Measurements from ENCODE around the gene SPATS1.
A peak's percentile ranks its signal among the peaks of the same experiment; 100 is the strongest.

Gene SPATS1

DNA sequence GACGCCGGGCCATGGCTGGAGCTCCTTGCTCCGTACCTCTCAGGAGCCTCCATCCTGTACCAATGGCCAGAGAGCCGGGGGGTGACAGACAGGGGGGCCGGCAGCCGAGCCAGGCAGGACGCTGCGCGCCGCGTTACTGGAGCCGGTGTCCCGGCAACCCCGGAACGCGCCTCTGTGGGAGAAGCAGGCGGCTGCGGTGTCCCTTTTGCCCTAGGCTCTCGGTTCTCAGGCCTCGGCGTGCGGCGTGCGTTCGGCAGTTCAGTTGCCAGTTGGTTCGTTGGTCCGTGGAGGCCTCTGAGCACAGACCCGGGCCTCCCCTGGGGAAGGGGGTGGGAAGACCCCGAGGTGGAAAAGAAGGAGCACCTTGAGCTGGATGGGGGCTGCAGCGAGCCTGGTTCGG lies at the start of gene SPATS1:
SPATS1 (plus strand) TSS at position 162 of the 400 bp plus-strand sequence. CDS start 446 bp downstream, outside the sequence.
- DNase-seq (ENCODE audit: low read depth in 2 of 2) = no peak

GRCh38 chr6:44292661-44293365 lies 49.6 kb upstream of the SPATS1 start:
- DNase-seq (ENCODE audit: low read depth in 2 of 2) = no peak

DNA sequence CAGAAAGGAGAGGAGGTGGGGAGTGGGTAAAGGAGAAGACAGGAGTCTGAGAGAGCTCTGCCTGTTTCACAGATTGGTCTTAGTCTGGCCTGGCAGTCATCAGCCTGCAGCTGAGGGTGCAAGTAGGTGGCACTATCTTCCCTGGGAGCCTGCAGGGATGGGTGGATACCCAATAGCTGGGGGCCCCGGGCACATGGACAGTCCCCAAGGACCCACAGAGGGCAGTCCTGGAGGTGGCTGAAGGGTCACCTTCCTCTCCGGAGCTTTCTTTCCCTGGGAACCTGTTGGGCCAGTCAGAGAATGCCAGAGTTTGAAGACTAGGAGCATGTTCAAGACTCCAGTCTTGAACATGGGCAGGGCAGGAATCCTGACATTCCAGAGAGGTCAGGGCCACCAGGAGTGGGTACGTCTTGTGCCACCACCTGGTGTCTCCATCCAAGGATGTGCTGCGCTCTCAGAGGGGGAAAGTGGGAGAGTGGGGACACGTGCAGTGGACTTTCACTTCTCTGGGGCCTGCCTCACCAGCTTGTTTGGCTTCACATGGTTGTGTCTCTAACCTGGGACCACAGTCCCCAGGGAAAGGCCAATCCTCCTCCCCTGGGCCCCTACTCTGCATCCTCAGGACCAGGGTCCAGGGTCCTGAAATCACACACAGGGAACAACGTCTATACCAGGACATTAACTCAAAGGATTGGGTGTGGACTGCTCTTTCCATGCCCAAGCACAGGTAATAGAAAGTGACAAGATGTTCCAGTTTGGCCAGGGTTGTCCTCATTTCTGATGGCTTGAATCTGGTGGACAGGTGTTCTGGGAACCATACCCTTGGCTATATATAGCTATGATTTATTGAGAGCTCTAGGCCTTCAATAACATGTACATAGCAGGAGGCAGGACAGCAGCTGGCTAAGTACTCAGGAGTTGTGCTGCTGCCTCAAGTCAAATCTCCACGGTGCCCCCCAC lies 47.3 kb upstream of the SPATS1 start:
- no peak for DNase-seq (ENCODE audit: low read depth in 2 of 2)

DNA sequence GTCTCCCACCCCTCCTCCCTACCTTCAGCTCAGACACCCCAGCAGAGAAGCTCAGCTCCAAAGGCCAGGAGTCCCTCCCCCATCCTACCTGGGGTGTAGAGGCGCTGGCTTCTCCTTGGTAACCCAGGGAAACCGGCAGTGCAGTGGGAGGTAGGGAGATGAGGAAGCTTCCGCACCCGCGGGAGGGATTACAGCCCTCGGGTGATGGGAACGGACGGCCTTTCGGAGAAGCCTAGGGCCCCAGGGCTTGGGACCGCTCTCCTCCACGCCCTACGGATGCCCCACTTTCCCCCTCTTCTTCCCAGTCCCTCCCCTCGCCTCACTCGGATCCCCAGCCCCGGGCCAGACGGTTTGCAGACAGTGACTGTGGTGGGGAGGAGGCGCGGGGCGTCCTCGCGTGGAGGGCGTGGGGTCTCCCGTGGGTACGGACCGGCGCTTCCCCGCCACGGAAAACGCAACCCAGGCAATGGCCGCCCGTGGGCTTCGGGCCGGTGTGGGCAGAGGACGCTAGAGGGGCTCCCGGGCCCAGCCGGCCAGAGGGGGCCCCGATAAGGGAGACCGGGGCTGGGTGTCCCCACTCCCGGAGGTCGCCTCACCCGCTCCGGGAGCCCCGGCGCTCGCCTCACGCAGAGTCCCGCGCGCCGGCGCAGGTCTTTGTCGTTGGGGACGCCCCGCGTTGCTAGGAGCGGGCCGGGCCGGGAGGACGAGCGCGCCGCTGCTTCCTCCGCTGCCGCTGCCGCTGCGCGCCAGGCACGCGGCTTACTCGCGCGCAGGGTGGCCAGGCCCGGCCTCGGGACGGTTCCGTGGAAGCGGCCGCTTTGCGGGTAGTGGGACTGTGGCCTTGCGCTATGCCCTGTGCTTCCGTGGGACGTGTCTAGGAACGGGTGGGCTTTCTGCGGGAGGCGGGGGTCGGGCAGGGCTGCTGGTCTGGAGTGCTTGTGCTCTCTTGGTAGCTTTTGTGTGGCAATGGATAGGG lies 45.1 kb upstream of the SPATS1 start:
- DNase-seq (ENCODE audit: low read depth in 2 of 2) = peak in 1 of 2 donors; percentile 31

DNA sequence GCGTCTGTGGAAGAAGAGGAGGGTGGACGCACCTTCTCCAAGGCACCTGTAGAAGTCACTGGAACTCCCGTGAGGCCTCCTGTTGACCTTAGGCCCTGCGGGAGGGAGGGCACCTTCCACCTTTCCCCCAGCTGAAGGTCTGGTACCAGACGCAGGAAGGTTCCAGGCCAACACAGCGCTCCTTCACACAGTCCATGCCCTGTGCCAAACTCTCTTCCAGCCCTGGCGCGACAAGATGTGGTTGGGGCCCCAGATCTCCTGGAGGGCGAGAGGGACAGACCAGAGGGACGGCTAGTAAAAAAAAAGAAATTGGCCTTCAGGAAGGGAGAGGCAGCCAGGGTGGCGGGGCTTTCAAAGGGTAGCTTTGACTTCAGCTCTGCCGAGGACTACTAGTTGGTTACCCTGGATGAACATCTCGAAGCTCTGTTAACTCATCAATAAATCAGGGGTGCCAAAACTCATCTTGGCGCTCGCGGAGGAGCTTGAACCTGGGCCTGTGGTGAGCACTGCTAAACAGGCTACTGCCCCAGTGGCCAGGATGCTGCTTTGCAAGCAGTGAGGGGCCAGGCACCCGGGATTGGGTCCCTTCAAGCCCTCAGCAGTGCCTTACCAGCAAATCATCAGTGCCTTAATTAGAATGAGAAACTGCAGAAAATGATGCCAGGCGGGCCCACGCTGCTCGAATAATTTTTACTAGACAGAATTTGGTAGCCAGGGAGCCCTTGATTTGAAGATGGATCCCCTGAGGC lies 44.2 kb upstream of the SPATS1 start:
- no peak for DNase-seq (ENCODE audit: low read depth in 2 of 2)

DNA sequence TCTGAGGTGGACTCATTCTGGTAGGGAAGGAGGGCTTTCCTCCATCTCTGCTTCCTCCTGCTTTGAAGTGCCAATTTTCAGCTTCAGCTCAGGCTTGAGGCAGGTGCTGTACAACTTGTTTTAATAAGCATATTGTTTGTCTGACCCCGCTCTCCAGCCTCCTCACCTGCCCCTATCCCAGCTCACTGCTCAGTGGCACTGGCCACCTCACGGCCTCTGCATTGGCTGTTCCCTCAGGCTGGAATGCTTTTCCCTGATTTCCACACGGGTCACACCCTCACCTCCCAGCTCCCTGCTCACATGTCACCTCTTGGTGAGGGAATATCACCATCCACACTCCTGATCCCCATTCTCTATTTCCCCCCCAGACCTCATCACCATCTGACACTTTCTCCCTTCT lies 43.6 kb upstream of the SPATS1 start:
- DNase-seq (ENCODE audit: low read depth in 2 of 2) = no peak

DNA sequence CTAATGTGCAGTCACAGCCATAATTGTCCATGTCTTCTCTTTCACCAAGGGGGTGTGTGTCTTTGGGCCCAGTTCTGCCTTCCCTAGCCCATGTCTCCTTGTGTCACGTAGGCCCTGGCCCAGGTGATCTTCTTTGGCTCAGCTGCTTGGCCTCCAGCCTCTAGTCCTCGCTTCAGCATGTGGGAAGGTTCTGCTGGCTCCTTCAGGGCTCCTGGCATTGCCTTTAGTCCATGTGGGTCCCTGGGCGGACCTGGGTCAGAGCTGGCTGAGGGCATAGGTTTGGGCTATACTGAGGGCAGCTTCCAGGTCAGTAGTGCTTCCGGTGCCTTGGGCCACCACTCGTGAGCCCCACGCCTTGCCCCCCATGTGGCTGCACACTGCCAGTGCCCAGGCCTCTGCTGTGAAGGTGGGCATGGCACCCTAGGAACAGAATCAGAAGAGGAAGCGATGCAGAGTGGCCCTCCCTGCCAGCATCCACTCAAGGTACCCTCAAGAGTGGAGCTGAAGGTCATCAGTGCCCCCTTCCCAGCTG lies 42.1 kb upstream of the SPATS1 start:
- DNase-seq (ENCODE audit: low read depth in 2 of 2) = no peak

- DNase-seq (ENCODE audit: low read depth in 2 of 2) = no peak
These were observed 41.3 kb upstream of the SPATS1 start for GRCh38 chr6:44301106-44301505.

DNA sequence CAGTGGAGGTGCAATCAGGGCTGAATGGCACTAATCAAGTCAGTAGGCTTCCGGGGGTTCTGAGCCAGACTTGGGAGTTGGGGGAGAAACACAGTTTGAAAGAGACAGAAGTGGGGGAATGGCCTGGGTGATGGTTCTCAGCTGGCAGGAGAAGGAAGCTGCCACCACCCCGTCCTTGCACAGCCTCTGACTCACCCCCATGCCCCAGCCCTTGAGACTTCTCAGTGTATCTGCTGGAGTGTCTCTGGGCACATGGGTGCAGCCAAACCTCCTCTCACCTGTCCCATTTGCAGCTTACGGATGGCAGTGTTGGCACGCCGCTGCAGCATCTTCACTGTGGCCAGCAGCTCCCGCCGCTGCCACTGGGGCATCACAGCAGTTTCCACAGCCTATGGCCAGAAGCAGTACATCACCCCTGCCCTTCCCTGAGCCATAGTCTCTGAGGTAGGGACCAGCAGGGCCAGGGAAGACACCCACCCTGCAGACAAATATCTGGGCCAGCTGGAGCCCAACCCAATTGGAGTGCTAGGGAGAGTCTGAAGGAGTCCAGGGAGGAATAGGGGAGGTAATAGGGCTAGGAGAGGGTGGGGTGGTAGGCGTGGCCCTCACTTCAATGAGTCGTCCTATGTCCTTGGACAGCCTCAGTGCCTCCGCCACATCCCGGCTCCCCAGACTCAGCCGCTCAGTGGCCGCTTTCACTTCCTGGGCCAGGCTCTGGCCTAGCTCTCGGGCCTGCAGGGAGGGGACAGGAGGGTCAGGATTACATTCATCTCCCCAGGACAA lies 40.5 kb upstream of the SPATS1 start:
- no peak for DNase-seq (ENCODE audit: low read depth in 2 of 2)

DNA sequence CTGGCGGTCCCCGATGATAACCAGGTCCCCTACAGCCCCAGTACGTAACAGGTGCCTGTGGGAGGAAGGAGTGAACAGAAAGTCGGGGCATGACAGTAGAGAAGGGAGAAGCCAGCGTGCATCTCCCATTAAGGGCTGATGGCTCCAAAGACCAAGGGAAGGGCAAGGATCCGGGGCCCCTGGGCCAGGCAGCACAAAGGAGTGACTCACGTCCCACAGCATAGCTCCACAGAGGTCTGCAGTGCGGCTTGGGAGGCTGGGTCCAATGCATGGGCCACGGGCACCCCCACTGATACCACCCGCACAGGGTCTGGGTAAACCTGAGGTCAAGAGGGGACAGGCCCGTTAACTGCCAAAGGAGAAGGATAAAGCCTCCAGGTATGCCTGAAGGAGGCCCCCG lies 39.6 kb upstream of the SPATS1 start:
- no peak for DNase-seq (ENCODE audit: low read depth in 2 of 2)

DNA sequence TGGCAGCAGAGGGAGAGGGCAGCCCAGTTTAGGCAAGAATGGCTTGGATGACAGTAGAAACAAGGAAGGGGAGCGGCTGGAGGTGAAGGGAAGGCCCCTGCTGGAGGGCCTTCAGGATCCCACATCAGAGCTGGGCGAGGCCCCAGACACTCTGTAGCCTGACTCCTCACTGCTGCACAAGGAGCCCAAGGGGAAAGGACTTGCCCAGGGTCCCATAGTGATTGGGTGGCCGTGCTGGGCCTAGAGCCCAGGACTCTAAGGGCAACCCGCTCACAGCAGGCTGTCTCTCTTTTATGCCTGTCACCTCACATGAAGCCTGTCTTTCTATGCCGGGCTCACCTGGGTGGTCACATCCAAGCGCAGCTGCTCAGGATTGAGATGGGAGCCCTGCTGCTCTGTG lies 38.6 kb upstream of the SPATS1 start:
- DNase-seq (ENCODE audit: low read depth in 2 of 2) = no peak

DNA sequence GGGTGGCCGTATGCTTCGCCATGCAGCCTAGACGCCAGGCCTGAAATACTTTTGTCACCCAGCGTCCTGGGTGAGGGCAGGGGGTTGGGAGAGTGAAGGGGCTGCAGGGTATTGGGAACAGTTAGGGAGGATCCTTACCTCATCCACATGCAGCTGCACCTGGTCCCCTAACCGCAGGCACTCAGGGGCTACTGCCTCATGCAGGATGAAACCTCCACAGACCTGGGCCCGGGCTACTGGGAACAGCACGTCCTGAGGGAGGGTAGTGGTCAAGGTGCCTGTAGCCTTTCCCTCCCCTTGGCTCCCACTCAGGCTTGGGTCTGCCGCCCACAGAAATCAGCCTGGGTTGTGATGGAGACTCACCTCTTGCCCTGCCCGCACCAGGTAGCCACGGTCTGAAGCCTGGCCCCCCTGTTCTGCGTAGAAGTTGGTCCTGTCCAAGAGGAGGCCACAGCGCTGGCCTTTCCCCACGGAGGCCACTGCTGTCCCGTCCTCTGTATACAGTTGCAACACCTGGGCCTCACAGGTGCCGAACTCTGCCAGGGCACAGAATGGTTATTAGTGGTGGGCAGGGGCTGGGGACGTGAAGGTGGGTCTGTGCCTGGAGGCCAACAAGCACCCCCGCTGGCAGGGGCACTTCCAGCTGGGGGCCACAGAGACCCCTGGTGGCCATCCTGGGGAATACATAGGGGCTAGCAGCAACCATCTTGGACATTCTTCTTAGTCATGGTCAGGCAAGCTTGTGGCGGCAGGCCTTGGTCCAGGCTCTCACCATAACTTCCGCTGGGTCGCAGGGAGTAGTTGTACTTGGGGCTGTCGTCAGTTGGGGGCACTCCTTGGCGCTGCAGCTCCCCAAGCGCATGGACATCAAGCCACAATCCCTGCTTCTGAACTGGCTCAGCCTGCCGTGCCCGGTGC lies 37.9 kb upstream of the SPATS1 start:
- DNase-seq (ENCODE audit: low read depth in 2 of 2) = peak in 1 of 2 donors; percentile 27

DNA sequence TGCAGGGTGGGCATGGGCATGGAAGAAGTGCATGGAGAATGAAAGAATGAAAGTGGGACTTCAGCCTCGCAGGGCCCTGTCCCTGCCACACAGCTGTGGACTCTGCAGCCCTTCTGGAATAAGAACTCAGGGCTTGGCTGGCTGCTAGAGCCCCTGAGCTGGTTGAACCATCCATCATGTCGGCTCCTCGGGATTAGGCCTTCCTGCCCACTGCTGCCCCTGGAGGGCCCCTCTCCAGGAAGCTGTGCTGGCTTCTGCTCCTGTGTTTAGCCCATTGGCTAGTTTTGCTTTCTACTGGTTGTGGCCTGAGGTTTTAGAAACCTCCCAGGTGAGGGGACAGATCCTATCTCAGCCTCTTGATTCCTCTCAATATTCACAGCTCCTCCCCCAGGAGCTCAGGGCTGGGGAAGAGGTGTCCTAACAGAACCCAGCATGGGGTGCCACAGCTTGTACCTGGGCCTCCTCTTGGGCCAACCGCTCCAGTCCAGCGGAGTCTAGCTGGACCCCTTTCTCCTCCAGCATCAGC lies 37.2 kb upstream of the SPATS1 start:
- no peak for DNase-seq (ENCODE audit: low read depth in 2 of 2)

DNA sequence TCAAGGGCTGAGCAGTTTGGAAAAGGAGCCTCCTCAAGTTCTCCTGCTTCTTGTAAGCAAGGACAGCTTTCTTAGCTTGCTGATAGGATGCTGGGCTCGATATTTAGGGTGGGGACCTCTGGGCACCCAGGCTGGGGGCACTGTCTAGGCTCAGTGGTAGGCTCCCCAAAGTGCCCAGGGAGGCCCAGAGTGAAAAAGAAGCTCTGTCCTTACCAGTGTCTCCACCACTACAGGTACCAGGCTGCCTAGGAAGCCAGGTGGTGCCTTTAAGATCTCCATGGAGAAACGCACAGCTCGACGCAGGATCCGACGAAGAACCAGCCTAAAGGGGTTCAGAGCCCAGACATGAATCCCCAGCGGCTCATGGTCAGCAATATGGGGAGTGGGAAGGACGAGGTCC lies 35.7 kb upstream of the SPATS1 start:
- DNase-seq (ENCODE audit: low read depth in 2 of 2) = no peak

- no peak for DNase-seq (ENCODE audit: low read depth in 2 of 2)
These were observed 35.2 kb upstream of the SPATS1 start for GRCh38 chr6:44307217-44307616.

DNA sequence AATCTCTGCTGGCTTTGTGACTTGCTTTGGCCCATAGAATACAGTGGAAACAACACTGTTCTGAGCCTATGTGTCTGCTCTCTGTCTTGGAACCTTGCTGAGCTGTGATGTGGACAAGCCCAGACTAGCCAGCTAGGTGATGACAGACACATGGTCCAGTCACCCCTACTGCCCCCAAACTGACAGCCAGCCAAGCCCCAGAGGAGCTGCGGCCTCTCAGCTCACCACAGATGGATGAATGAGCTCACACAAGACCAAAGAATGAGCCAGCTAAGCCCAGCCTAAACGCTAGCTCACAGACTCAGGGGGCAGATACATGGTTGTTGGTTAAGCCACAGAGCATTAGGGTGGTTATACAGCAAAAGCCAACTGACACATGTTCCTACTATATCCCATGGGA lies 33.4 kb upstream of the SPATS1 start:
- DNase-seq (ENCODE audit: low read depth in 2 of 2) = no peak

DNA sequence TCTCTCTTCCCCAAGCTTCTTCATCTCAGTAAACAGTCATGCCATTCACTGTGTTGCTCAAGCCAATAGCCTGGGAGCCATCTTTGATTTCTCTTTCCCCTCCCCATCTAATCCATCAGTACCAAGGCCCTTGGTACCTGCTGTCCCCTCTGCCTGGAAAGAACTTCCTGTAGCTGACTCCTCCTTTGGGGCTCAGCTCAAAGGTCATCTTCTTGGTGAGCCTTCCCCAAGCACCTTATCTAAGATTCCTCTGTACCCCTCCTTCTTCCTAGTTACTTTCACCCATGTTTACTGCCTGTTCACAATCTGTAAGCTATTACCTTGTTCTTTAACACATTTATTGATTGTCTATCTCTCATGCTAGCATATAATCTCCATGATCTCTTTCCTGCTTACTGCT lies 32.8 kb upstream of the SPATS1 start:
- DNase-seq (ENCODE audit: low read depth in 2 of 2) = no peak

DNA sequence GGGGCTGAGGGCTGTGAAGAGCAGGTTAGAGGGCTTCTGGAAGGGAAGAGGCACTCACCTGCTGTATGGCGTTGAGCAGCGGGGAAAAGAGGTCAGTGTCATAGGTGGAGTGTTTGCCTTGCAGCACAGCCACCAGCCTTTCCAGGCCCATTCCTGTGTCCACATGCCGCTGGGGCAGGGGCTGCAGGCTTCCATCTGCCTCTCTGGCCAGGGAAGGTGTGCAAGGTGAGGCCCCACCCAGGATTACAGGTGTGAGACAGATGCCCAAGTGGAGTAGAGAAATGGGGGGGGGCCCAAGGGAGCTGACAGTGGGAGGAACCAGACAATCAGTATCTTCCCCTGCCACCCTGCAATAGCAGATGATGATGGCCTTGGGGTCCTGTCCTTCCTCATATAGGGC lies 32.2 kb upstream of the SPATS1 start:
- no peak for DNase-seq (ENCODE audit: low read depth in 2 of 2)

- DNase-seq (ENCODE audit: low read depth in 2 of 2) = no peak
These were observed 31.1 kb upstream of the SPATS1 start for GRCh38 chr6:44311304-44311703.
